ENCODE measurements around the gene FARP1.

DNA sequence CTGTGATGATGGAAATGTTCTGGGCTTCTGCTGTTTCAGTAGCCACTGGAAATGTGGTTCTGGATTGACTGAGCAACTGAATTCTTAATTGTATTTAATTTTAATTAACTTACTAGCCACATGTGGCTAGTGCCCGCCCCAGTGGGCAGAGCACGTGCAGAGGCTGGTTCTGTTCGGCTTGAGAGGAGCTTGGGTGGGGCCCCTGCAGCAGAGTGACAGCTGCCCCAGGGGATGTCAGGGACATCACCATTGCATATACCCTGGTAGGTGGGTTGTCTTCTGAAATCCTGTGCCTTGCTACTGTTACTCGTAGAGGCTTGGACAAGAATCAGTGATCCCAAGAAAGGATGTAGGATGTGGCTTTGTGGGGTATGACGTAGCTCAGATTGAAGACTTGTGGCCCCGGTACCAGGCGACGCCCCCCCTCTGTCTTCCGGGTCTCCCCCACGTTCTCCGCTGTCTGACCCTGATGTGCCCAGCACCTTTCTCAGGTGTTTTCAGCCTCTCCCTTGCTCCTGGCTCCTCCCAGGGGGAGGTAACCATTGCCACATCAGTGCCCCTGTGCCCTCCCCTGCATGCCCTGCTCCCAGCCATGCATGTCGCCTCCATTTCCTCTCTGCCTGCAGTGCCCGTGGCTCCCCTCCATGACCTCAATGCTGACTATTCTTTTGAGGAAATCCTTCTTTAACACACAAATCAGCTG lies 136.7 kb downstream of the FARP1 start:
- TF ChIP-seq TCF12 (IDR thresholded peaks at IDR 0.05; ENCODE audit: low read depth) (peak; percentile 74), RAD21 (IDR thresholded peaks at IDR 0.05; ENCODE audit: low read depth) (peak; percentile 10; the same call in 1 of the 2 replicates)
